SK-N-MC (cell line): ENCODE measurements around the gene RAC2.

ENCODE experiments used
- DNase-seq: peaks from one replicate; pipeline ENCODE4 v3.0.0-alpha.2; 2011; ENCODE audit warnings: low read depth, low spot score
- H3K27ac ChIP-seq: fragments of 200-600 bp; sonication (generic); 2 replicates; pipeline ENCODE4 v1.5.1; 2016; ENCODE audit warnings: mixed run types
- H3K36me3 ChIP-seq: fragments of 200-600 bp; sonication (generic); 2 replicates; pipeline ENCODE4 v1.6.1; 2017; ENCODE audit warnings: antibody characterized with exemption, low read length, mixed read lengths; ENCODE audit not compliant: insufficient read depth
- H3K4me3 ChIP-seq: fragments of 200-600 bp; sonication (generic); 2 replicates; pipeline ENCODE4 v1.5.1; 2016
- H3K9ac ChIP-seq: fragments of 200-600 bp; sonication (generic); 2 replicates; pipeline ENCODE4 v1.8.0; 2017; ENCODE audit warnings: mixed run types, mixed read lengths; ENCODE audit not compliant: insufficient read length
- H3K9me3 ChIP-seq: fragments of 200-600 bp; sonication (generic); 2 replicates; pipeline ENCODE4 v1.6.1; 2017; ENCODE audit warnings: low read depth, mild to moderate bottlenecking, antibody characterized with exemption, low read length, moderate library complexity, mixed read lengths
- EZH2 ChIP-seq: fragments of 200-600 bp; sonication (generic); IDR thresholded peaks from one replicate; pipeline ENCODE4 v1.6.1; 2017; ENCODE audit warnings: antibody characterized with exemption

The RAC2 gene

GRCh38 chr22:37175414-37176281, 68.4 kb downstream of the RAC2 start:
- no peaks in the 10 kb centered on the region for H3K9me3 ChIP-seq
- no peak for DNase-seq
- no peaks in the 10 kb centered on the region for H3K36me3 ChIP-seq
- H3K4me3 ChIP-seq: no peak overlapping the region
- no peak overlapping the region for H3K27ac ChIP-seq
- TF ChIP-seq EZH2: no peak
- no peak overlapping the region for H3K9ac ChIP-seq
